WTC11 (cell line): Measurements from ENCODE around the gene TMBIM6.
"Not testable (repeated sequence)": the region's sequence is repeated elsewhere in the genome, so short reads cannot be mapped to it uniquely, and the experiment has no call there.

Experiments used
- ATF3 ChIP-seq: sonication (generic); formaldehyde crosslinking; conservative IDR thresholded peaks from 2 replicates; pipeline ENCODE4 v1.8.1; 2022; ENCODE audit warnings: mild to moderate bottlenecking, missing genetic modification reagents
- CREM ChIP-seq: sonication (generic); formaldehyde crosslinking; IDR thresholded peaks from 2 replicates; pipeline ENCODE4 v1.8.1; 2022; ENCODE audit warnings: mild to moderate bottlenecking, missing genetic modification reagents, moderate library complexity
- CTCF ChIP-seq: fragments of 200-600 bp; IDR thresholded peaks from 2 replicates; pipeline ENCODE4 v1.8.0; 2022; ENCODE audit warnings: antibody characterized with exemption
- IRF2 ChIP-seq: sonication (generic); formaldehyde crosslinking; IDR thresholded peaks from 2 replicates; pipeline ENCODE4 v1.8.0; 2022; ENCODE audit warnings: low read depth, missing genetic modification reagents, borderline replicate concordance
- KAT7 ChIP-seq: sonication (generic); formaldehyde crosslinking; IDR thresholded peaks from 2 replicates; pipeline ENCODE4 v1.8.1; 2023; ENCODE audit warnings: missing genetic modification reagents, mild to moderate bottlenecking, borderline replicate concordance
- NR1H2 ChIP-seq: sonication (generic); formaldehyde crosslinking; IDR thresholded peaks from 2 replicates; pipeline ENCODE4 v1.9.0; 2021; ENCODE audit warnings: mild to moderate bottlenecking, moderate library complexity, missing genetic modification reagents
- SMAD3 ChIP-seq: sonication (generic); formaldehyde crosslinking; IDR thresholded peaks from 2 replicates; pipeline ENCODE4 v1.8.0; 2022; ENCODE audit warnings: missing genetic modification reagents, mild to moderate bottlenecking, borderline replicate concordance
- ZNF281 ChIP-seq: sonication (generic); formaldehyde crosslinking; IDR thresholded peaks from 2 replicates; pipeline ENCODE4 v1.8.0; 2023; ENCODE audit warnings: mild to moderate bottlenecking, missing genetic modification reagents
- TF ChIP-seq, protein P1 (sequence below): sonication (generic); formaldehyde crosslinking; IDR thresholded peaks from 2 replicates; pipeline ENCODE4 v1.8.1; 2022; ENCODE audit warnings: missing genetic modification reagents, borderline replicate concordance

GRCh38 chr12:49740277-49740676 is 1.1 kb upstream of the TMBIM6 start:
- TF ChIP-seq CTCF; CREM (CRISPR knock-in tag); ATF3 (CRISPR knock-in tag); NR1H2 (CRISPR knock-in tag); ZNF281; KAT7; IRF2 (CRISPR knock-in tag); SMAD3 (CRISPR knock-in tag): not testable (repeated sequence)
- TF ChIP-seq, protein P1, sequence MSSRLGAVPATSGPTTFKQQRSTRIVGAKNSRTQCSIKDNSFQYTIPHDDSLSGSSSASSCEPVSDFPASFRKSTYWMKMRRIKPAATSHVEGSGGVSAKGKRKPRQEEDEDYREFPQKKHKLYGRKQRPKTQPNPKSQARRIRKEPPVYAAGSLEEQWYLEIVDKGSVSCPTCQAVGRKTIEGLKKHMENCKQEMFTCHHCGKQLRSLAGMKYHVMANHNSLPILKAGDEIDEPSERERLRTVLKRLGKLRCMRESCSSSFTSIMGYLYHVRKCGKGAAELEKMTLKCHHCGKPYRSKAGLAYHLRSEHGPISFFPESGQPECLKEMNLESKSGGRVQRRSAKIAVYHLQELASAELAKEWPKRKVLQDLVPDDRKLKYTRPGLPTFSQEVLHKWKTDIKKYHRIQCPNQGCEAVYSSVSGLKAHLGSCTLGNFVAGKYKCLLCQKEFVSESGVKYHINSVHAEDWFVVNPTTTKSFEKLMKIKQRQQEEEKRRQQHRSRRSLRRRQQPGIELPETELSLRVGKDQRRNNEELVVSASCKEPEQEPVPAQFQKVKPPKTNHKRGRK (CRISPR knock-in tag), result not testable (repeated sequence)
